Natural killer cell treated with Interleukin-12 subunit alpha and Interleukin-12 subunit beta and Interleukin-15 and Interleukin-18, amount 100 ng/mL, for 72 hours (primary cell): ENCODE data around the gene MEIS2. TPM values are rescaled to one million over a fixed set of nuclear protein-coding genes. Genes with fewer than 3 reads are reported as not detected.

ENCODE experiments used
- ATAC-seq, 2 donors: fragments of 150-1000 bp; cut with Tn5 transposase in 1 of 2; sonication (Bioruptor Pico), chemical (Tn5 transposase) in 1 of 2; 2 replicates each; pipeline ENCODE4 v1.10.0; 2021
- DNase-seq: peaks from one replicate; pipeline ENCODE4 v3.0.0; 2022; ENCODE audit warnings: low spot score
- H3K27ac Mint-ChIP-seq, 2 donors: 1 replicate in 1 of 2; 2 replicates in 1 of 2; pipeline ENCODE4 v1.8.0; 2022; ENCODE audit warnings: mixed read lengths in 2 of 2, mild to moderate bottlenecking in 1 of 2, moderate library complexity in 1 of 2
- H3K27me3 Mint-ChIP-seq, 2 donors: 1 replicate in 1 of 2; 2 replicates in 1 of 2; pipeline ENCODE4 v1.8.0; 2022; ENCODE audit warnings: mixed read lengths in 2 of 2
- H3K36me3 Mint-ChIP-seq: one replicate; pipeline ENCODE4 v1.8.0; 2022; ENCODE audit warnings: mixed read lengths
- H3K4me1 Mint-ChIP-seq, 2 donors: 1 replicate in 1 of 2; 2 replicates in 1 of 2; pipeline ENCODE4 v1.8.0; 2022; ENCODE audit warnings: low read depth in 2 of 2, mixed read lengths in 2 of 2, mild to moderate bottlenecking in 1 of 2
- H3K4me3 Mint-ChIP-seq: one replicate; pipeline ENCODE4 v1.8.0; 2022; ENCODE audit warnings: mixed read lengths
- H3K9me3 Mint-ChIP-seq: 2 replicates; pipeline ENCODE4 v1.8.0; 2022; ENCODE audit warnings: mixed read lengths
- total RNA-seq, 2 donors: library from RNA; stranded (reverse); gene quantifications; one replicate each; pipeline ENCODE4 v1.2.3, GENCODE V29; 2022

Gene MEIS2
- total RNA-seq, 2 donors from 2014 or later = 0.26 TPM; not detected in 1

DNA sequence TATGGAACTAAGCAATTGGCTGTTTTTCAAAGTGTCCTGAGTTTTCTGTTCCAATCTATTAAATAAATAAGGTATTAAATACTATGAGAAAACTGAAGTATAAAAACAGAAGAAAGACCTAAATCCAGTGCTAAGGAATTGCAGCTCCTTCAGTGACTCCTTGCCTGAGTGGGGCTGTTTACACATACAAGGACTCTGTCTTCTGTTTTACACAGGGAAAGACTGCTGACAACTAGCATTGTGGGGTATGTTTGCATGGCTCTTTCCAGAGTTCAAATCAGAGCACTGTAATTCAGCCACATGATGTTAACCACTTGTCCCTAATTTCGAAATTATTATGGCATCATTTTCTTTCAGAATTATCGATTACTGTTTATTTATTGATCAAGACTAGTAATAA, 31.3 kb upstream of the MEIS2 start:
- Mint-ChIP-seq H3K27me3 (peaks cover 2 to 7% of the 10 kb centered on the region in 2 donors), H3K4me1 (no peaks in the 10 kb centered on the region)

DNA sequence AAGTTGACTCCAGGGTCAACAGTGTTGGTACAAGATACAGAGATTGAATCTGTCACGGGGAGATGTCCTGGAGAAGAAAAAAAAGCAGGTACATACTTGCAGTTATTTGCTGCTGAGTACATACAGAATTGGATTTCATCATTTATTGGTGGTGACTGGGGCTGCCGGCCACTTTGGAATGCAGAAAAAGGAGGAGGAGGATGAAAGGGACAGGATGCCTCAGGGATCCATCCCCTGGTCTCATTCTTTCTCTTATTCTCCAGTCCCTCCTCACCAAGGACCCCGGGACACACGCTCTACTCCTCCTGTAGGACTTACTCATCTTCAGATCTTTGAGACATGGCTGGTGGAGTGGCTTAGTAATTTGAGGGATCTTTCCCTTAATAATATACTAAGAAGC, 30.0 kb upstream of the MEIS2 start:
- H3K27ac Mint-ChIP-seq = no peak overlapping the region
- peaks cover 2 to 7% of the 10 kb centered on the region in 2 donors for H3K27me3 Mint-ChIP-seq

More for the DNA sequence above, 31.3 kb upstream of the MEIS2 start:
- no peak for DNase-seq
- no peak for ATAC-seq
- H3K9me3 Mint-ChIP-seq = no peaks in the 10 kb centered on the region
- no peak overlapping the region for H3K27ac Mint-ChIP-seq
- no peaks in the 10 kb centered on the region for H3K36me3 Mint-ChIP-seq
- H3K4me3 Mint-ChIP-seq = no peak overlapping the region

DNA sequence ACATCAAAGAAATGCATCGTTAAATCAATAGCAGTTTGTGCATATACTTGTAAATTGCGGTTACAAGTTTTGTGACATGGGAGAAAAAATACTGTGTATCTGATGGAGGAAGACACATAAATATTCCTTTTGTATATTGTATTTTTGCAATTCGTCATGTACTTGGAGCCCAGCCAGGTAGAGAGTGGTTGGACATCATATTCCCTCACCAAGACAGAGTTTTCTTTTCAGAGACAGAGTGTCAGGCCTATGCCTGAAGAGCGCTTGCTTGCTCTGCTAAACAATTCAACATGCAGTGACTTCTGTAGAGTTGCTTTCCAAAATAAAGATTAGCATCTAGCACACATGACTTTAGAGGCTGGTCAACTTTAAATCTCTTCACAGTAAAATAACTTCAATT, 24.8 kb upstream of the MEIS2 start:
- Mint-ChIP-seq H3K4me1 (no peaks in the 10 kb centered on the region), H3K9me3 (no peaks in the 10 kb centered on the region), H3K27me3 (no peaks in the 10 kb centered on the region), H3K4me3 (no peak overlapping the region), H3K27ac (no peak overlapping the region), H3K36me3 (no peaks in the 10 kb centered on the region)
- DNase-seq (no peak), ATAC-seq (no peak)

More for the DNA sequence above, 30.0 kb upstream of the MEIS2 start:
- ATAC-seq = no peak
- no peak overlapping the region for H3K4me3 Mint-ChIP-seq
- no peak for DNase-seq
- no peaks in the 10 kb centered on the region for H3K4me1 Mint-ChIP-seq
- H3K36me3 Mint-ChIP-seq = no peaks in the 10 kb centered on the region
- H3K9me3 Mint-ChIP-seq = no peaks in the 10 kb centered on the region

DNA sequence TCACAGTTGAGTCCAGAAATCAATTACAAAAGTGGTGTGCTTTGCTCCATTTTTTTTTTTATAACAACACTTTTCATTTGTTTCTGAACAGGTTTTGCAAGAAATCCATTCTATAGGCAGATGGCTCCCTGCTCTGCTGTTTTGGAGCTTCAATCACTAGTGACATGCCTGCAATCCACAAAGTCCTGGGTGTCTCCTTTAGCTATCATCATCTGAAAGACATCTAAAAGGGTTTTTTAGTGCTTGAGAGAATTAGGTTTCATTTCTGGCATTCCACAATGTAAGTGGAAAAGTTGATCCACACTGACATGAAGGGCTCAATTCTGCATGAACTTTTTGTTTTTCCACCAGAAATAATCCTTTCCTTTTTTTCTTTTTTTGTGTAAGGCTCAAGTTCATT, 24.0 kb upstream of the MEIS2 start:
- DNase-seq (no peak), ATAC-seq (no peak)
- no peaks in the 10 kb centered on the region for H3K4me1 Mint-ChIP-seq
- H3K36me3 Mint-ChIP-seq = no peaks in the 10 kb centered on the region
- no peak overlapping the region for H3K4me3 Mint-ChIP-seq
- H3K27ac Mint-ChIP-seq = no peak overlapping the region
- H3K9me3 Mint-ChIP-seq = no peaks in the 10 kb centered on the region
- H3K27me3 Mint-ChIP-seq = no peaks in the 10 kb centered on the region

DNA sequence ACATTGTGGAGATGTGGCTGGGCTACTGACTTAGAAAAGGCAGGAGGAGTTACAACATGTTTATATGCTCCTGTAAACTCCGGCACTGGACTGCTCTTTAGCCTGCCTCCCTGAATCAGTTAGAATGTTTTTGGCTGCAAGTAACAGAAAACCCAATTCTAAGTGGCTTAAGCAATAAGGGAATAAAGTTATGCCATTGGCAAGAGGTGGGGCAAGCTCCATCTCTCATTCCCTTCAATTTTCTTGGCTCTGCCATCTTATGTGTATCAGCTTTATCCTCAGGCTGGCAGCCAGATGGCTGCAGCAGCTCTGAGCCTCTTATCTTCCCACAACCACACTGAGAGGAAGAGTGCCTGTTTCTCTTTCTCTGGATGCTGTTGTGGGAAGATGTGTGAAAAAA, 22.4 kb upstream of the MEIS2 start:
- Mint-ChIP-seq H3K36me3 (no peaks in the 10 kb centered on the region), H3K27me3 (no peaks in the 10 kb centered on the region)
- ATAC-seq = no peak

DNA sequence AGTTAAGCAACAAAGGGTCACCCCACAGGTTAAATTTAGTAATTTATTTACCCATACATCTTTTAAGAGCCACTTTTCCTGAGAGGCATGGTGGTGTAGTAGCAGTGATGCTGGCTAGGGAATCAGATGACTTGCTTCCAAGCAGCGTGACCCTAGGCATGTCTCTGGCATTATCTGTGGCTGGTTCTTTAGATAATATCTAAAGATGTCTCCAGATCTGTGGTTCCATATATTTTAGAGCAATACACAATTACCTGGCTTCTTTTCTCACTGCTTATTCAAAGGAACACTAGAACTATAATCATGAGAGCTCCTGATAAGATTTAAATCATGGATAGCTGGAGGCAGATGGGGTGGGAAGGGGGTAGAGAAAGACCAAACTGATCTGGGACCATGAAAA, 21.1 kb upstream of the MEIS2 start:
- Mint-ChIP-seq H3K9me3 (peaks cover 4% of the 10 kb centered on the region), H3K4me1 (no peaks in the 10 kb centered on the region), H3K36me3 (no peaks in the 10 kb centered on the region), H3K27ac (no peak overlapping the region), H3K27me3 (peaks cover 4 to 8% of the 10 kb centered on the region in 2 donors), H3K4me3 (no peak overlapping the region)
- ATAC-seq (no peak), DNase-seq (no peak)

More for the DNA sequence above, 22.4 kb upstream of the MEIS2 start:
- Mint-ChIP-seq H3K9me3 (no peaks in the 10 kb centered on the region), H3K27ac (no peak overlapping the region), H3K4me3 (no peak overlapping the region), H3K4me1 (no peaks in the 10 kb centered on the region)
- DNase-seq = no peak

GRCh38 chr15:37117030-37117429, 16.7 kb upstream of the MEIS2 start:
- H3K4me1 Mint-ChIP-seq = no peaks in the 10 kb centered on the region
- H3K27me3 Mint-ChIP-seq = peaks cover 8 to 17% of the 10 kb centered on the region in 2 donors
- peaks cover under 1% of the 10 kb centered on the region for H3K36me3 Mint-ChIP-seq
- ATAC-seq = no peak
- no peak overlapping the region for H3K4me3 Mint-ChIP-seq
- H3K9me3 Mint-ChIP-seq = peaks cover 4% of the 10 kb centered on the region
- H3K27ac Mint-ChIP-seq = no peak overlapping the region
- no peak for DNase-seq

GRCh38 chr15:37115538-37115937, 15.2 kb upstream of the MEIS2 start:
- Mint-ChIP-seq H3K9me3 (peaks cover 4% of the 10 kb centered on the region), H3K4me3 (no peak overlapping the region), H3K27me3 (peaks cover 20 to 28% of the 10 kb centered on the region in 2 donors), H3K4me1 (peaks cover 6% of the 10 kb centered on the region in 2 donors), H3K27ac (no peak overlapping the region), H3K36me3 (peaks cover 10% of the 10 kb centered on the region)
- DNase-seq (no peak), ATAC-seq (no peak)

GRCh38 chr15:37112971-37113670, 12.8 kb upstream of the MEIS2 start:
- DNase-seq = no peak
- ATAC-seq = no peak
- peaks cover 4% of the 10 kb centered on the region for H3K9me3 Mint-ChIP-seq
- H3K4me1 Mint-ChIP-seq = peaks cover 6% of the 10 kb centered on the region in 2 donors
- peaks cover 33 to 51% of the 10 kb centered on the region in 2 donors for H3K27me3 Mint-ChIP-seq
- H3K27ac Mint-ChIP-seq = no peak overlapping the region
- peaks cover 14% of the 10 kb centered on the region for H3K36me3 Mint-ChIP-seq
- no peak overlapping the region for H3K4me3 Mint-ChIP-seq

- DNase-seq (no peak), ATAC-seq (no peak)
- Mint-ChIP-seq H3K27ac (no peak overlapping the region), H3K4me1 (peaks cover 6% of the 10 kb centered on the region in 2 donors), H3K4me3 (no peak overlapping the region), H3K27me3 (peaks cover 41 to 56% of the 10 kb centered on the region in 2 donors), H3K36me3 (peaks cover 20% of the 10 kb centered on the region), H3K9me3 (peaks cover 4% of the 10 kb centered on the region)
Observed at GRCh38 chr15:37112171-37112570, 11.8 kb upstream of the MEIS2 start.

GRCh38 chr15:37111427-37111717, 11.0 kb upstream of the MEIS2 start:
- Mint-ChIP-seq H3K4me3 (no peak overlapping the region), H3K27ac (no peak overlapping the region), H3K36me3 (peaks cover 20% of the 10 kb centered on the region), H3K27me3 (peaks cover 42 to 60% of the 10 kb centered on the region in 2 donors), H3K4me1 (peaks cover 6% of the 10 kb centered on the region in 2 donors), H3K9me3 (no peaks in the 10 kb centered on the region)
- ATAC-seq = no peak
- no peak for DNase-seq

DNA sequence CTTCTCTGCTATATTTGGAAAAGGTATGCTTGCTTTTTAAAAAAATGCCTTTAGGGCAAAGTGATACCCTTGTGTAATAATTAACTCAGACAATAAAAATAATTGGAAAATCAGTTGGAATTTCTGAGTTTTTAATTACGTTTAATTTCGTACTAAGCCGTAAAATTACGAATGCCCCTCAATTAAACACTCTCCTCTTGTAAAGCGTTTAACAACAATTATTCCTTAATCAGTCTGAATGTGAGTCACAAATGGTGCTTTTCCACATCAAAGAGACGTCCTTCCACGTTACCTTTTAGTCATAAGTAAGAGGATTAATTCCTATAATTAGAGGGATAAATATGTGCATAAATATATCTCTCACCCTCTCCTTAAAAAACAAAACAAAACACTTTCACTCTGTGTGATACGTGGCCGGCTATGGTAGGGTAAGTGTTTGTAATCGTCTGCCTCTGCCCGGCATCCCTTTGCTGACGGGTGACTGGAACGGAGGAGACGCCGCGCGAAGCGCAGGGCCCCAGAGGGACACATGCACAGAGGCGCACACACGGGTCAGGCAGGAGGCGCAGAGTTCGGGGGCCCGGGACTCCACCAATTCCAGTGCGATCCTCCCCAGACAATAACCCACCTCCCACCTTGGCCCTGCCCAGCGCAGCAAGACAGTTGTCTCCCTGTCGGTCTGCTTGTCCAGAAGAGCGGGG, 9.7 kb upstream of the MEIS2 start:
- Mint-ChIP-seq H3K27ac (no peak overlapping the region), H3K9me3 (no peaks in the 10 kb centered on the region), H3K4me1 (peaks cover 6% of the 10 kb centered on the region in 2 donors), H3K36me3 (peaks cover 20% of the 10 kb centered on the region), H3K27me3 (peaks cover 50 to 72% of the 10 kb centered on the region in 2 donors), H3K4me3 (no peak overlapping the region)
- DNase-seq (no peak), ATAC-seq (no peak)

DNA sequence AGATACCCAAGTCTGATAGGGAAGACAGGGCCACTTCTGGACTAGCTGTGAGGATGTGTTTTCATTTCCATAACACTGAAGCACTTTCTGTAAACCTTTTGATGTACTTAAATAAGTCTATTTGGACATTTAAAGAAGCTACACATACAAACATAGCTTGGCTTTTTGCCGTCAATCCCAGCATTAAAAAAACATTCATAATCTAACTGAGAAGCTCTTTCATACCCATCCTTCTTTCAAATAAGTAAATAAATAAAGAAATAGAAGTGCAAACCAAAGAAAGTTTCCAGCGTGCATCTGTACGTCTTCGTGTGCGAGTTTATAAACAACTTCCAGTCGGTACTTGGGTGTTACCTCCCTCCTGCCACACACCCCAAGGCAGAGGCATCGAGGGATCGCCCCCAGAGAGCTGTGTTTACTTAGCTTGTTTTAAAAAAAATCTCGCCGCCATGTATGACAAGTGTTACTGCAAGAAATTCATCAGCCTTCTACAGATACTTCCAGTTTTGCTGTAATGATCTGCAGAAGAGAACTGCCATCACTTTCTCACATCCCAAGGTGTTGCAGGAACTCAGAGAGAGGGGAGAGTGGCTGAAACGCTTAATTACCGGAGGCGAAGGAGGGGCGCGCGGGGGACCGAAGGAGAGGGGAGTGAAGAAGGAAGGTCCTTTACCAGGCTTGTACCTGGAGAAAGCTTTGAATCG, 9.0 kb upstream of the MEIS2 start:
- Mint-ChIP-seq H3K27ac (no peak overlapping the region), H3K4me3 (no peak overlapping the region), H3K27me3 (peaks cover 53 to 79% of the 10 kb centered on the region in 2 donors), H3K9me3 (no peaks in the 10 kb centered on the region), H3K4me1 (peaks cover 6% of the 10 kb centered on the region in 2 donors), H3K36me3 (peaks cover 20% of the 10 kb centered on the region)
- ATAC-seq (no peak), DNase-seq (no peak)
